HepG2 (cell line): Measurements from ENCODE around the gene AATF.

Experiments used
- IKZF5 ChIP-seq: IDR thresholded peaks from 2 replicates; pipeline ENCODE4 v1.6.1; 2018; ENCODE audit warnings: missing genetic modification reagents, mild to moderate bottlenecking, missing compliant biosample characterization
- KLF6 ChIP-seq: IDR thresholded peaks from 2 replicates; pipeline ENCODE4 v1.8.0; 2016; ENCODE audit warnings: missing biosample characterization, missing genetic modification reagents
- RAD51 ChIP-seq: fragments of 450-650 bp; IDR thresholded peaks from 2 replicates; pipeline ENCODE4 v1.6.1; 2016; ENCODE audit warnings: borderline replicate concordance
- SETDB1 ChIP-seq: sonication (generic); formaldehyde crosslinking; IDR thresholded peaks from 2 replicates; pipeline ENCODE4 v1.5.1; 2020; ENCODE audit warnings: missing genetic modification reagents, mild to moderate bottlenecking, borderline replicate concordance
- SKI ChIP-seq: fragments of 450-650 bp; IDR thresholded peaks from one replicate; pipeline ENCODE4 v1.6.1; 2018; ENCODE audit warnings: mild to moderate bottlenecking; ENCODE audit not compliant: partially characterized antibody
- STAT6 ChIP-seq: sonication (generic); formaldehyde crosslinking; IDR thresholded peaks from 2 replicates; pipeline ENCODE4 v1.4.0; 2020; ENCODE audit warnings: missing genetic modification reagents, mild to moderate bottlenecking, borderline replicate concordance
- THRA ChIP-seq: sonication (generic); formaldehyde crosslinking; IDR thresholded peaks from 2 replicates; pipeline ENCODE4 v1.4.0; 2020; ENCODE audit warnings: missing genetic modification reagents, borderline replicate concordance
- ZBED4 ChIP-seq: sonication (generic); formaldehyde crosslinking; IDR thresholded peaks from 2 replicates; pipeline ENCODE4 v1.4.0; 2020; ENCODE audit warnings: missing genetic modification reagents, borderline replicate concordance
- ZFP91 ChIP-seq: sonication (generic); formaldehyde crosslinking; IDR thresholded peaks from 2 replicates; pipeline ENCODE4 v1.9.0; 2022; ENCODE audit warnings: missing genetic modification reagents, mild to moderate bottlenecking, borderline replicate concordance
- ZNF589 ChIP-seq: sonication (generic); formaldehyde crosslinking; conservative IDR thresholded peaks from 2 replicates; pipeline ENCODE4 v1.8.0; 2022; ENCODE audit warnings: mild to moderate bottlenecking, moderate library complexity, missing genetic modification reagents

DNA sequence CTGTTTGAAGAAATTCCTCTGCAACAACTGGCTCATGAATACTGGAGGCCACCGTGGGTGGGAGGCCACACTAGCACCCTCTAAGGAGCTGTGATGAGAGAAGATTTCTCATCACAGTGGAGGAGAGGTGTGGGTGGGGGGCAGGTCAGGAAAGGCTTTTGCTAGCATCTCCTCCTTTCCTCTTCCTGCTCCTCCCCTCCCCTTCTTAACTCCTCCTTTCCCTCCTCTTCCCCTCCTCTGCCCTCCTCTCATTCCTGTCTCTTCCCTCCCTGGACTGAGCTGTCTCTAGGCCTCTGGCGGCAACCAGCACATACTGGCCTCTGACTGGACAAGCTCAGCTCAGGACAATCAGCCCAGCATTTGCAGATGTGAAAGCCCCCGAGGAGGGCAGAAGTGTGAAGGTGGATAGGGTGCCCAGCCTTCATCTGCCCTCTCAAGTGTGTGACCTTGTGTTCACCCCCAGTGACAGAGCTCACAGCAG lies 30.5 kb upstream of the AATF start:
- TF ChIP-seq ZBED4 (CRISPR knock-in tag) (no peak), ZFP91 (CRISPR knock-in tag) (no peak), RAD51 (no peak), SETDB1 (CRISPR knock-in tag) (no peak), THRA (CRISPR knock-in tag) (no peak), SKI (no peak), ZNF589 (CRISPR knock-in tag) (no peak), IKZF5 (no peak), STAT6 (no peak), KLF6 (no peak)
